Measurements from ENCODE around the gene NEK10. TPM values are rescaled to one million over a fixed set of nuclear protein-coding genes. Genes with fewer than 3 reads are reported as not detected.

The NEK10 gene
- polyA plus RNA-seq, 1 experiment = 2.5 TPM

GRCh38 chr3:27114684-27115083 lies 254.5 kb downstream of the NEK10 start:
- no peak for DNase-seq (ENCODE audit: low read depth)
- ChIA-PET CTCF (interaction anchor here (0.6 kb wide), 2 partner anchors 29 to 638 kb away, joined by 3 to 4 read pairs; no protein-coding TSS in a partner anchor), POLR2A (interaction anchor here (0.7 kb wide), 1 partner anchor 12 kb away, joined by 3 read pairs; no protein-coding TSS in a partner anchor)
- no peaks in the 10 kb centered on the region for H3K27me3 ChIP-seq (ENCODE audit: control insufficient read depth, insufficient read depth, low read length)
- H3K4me3 ChIP-seq (ENCODE audit: low read depth, low read length) = no peak overlapping the region
- TF ChIP-seq, protein P1, sequence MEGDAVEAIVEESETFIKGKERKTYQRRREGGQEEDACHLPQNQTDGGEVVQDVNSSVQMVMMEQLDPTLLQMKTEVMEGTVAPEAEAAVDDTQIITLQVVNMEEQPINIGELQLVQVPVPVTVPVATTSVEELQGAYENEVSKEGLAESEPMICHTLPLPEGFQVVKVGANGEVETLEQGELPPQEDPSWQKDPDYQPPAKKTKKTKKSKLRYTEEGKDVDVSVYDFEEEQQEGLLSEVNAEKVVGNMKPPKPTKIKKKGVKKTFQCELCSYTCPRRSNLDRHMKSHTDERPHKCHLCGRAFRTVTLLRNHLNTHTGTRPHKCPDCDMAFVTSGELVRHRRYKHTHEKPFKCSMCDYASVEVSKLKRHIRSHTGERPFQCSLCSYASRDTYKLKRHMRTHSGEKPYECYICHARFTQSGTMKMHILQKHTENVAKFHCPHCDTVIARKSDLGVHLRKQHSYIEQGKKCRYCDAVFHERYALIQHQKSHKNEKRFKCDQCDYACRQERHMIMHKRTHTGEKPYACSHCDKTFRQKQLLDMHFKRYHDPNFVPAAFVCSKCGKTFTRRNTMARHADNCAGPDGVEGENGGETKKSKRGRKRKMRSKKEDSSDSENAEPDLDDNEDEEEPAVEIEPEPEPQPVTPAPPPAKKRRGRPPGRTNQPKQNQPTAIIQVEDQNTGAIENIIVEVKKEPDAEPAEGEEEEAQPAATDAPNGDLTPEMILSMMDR (IDR thresholded peaks at IDR 0.05; ENCODE audit: insufficient read depth, low read depth, low read length) = no peak
- no peaks in the 10 kb centered on the region; the same call in none of the 2 replicates for H3K36me3 ChIP-seq (ENCODE audit: control insufficient read depth, insufficient read depth, low read length)

DNA sequence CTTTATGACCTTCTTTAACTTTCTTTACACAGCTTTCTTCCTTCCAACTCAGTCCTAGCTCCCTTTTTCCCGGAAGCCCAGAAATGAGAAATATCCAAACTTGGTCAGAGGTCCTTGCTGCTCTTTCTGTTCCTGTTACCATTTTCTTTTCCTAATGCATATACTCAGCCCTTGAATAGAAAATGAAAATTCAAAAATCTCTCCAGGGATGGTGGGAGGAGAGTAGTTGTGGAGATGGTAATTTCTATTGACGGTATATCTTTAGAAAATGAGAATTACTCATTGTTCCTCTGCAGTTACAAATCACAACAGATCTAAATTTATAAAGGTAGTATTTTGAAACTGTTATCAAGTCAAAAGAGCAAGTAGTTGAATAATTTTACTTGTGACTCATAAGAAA lies 255.1 kb downstream of the NEK10 start:
- Histone ChIP-seq H3K36me3 (ENCODE audit: control insufficient read depth, insufficient read depth, low read length) (no peaks in the 10 kb centered on the region; the same call in none of the 2 replicates), H3K4me3 (ENCODE audit: low read depth, low read length) (no peak overlapping the region), H3K27me3 (ENCODE audit: control insufficient read depth, insufficient read depth, low read length) (no peaks in the 10 kb centered on the region)
- ChIA-PET POLR2A (no interaction called here), CTCF (interaction anchor here (0.6 kb wide), 1 partner anchor 638 kb away, joined by 4 read pairs; no protein-coding TSS in a partner anchor)
- no peak for DNase-seq (ENCODE audit: low read depth)
- TF ChIP-seq, protein P1 (IDR thresholded peaks at IDR 0.05; ENCODE audit: insufficient read depth, low read depth, low read length) = no peak

DNA sequence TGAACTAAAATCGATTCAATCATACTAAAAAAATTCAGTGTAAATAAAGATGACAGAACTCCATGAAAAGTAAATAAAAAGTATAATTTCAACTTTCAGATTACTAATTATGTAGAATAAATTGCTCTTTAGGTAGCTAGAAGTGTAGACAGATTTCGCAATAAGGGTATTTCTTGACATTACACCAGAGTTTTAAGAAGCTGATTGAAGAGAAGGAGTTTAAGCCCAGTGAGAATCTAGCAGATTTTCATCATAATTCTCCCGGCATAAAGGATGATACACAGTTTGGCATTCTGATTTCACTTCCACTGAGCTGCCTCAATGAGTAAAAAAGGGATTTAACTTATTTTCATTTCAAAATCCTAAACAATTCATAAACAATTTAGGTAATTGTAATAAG lies 259.2 kb downstream of the NEK10 start:
- H3K36me3 ChIP-seq (ENCODE audit: control insufficient read depth, insufficient read depth, low read length) = no peaks in the 10 kb centered on the region; the same call in none of the 2 replicates
- CTCF ChIA-PET = interaction anchor here (0.6 kb wide), 1 partner anchor 78 kb away, joined by 3 read pairs; no protein-coding TSS in a partner anchor
- no peaks in the 10 kb centered on the region for H3K27me3 ChIP-seq (ENCODE audit: control insufficient read depth, insufficient read depth, low read length)
- no peak for DNase-seq (ENCODE audit: low read depth)
- no peak overlapping the region for H3K4me3 ChIP-seq (ENCODE audit: low read depth, low read length)
- POLR2A ChIA-PET = no interaction called here
- TF ChIP-seq, protein P1 (IDR thresholded peaks at IDR 0.05; ENCODE audit: insufficient read depth, low read depth, low read length) = no peak

GRCh38 chr3:27108322-27108721 lies 260.9 kb downstream of the NEK10 start:
- TF ChIP-seq, protein P1 (IDR thresholded peaks at IDR 0.05; ENCODE audit: insufficient read depth, low read depth, low read length) = no peak
- H3K36me3 ChIP-seq (ENCODE audit: control insufficient read depth, insufficient read depth, low read length) = no peaks in the 10 kb centered on the region; the same call in none of the 2 replicates
- no peaks in the 10 kb centered on the region for H3K27me3 ChIP-seq (ENCODE audit: control insufficient read depth, insufficient read depth, low read length)
- no peak overlapping the region for H3K4me3 ChIP-seq (ENCODE audit: low read depth, low read length)
- POLR2A ChIA-PET = no interaction called here
- CTCF ChIA-PET = interaction anchor here (1.5 kb wide), 1 partner anchor 24 kb away, joined by 3 read pairs; no protein-coding TSS in a partner anchor
- no peak for DNase-seq (ENCODE audit: low read depth)

DNA sequence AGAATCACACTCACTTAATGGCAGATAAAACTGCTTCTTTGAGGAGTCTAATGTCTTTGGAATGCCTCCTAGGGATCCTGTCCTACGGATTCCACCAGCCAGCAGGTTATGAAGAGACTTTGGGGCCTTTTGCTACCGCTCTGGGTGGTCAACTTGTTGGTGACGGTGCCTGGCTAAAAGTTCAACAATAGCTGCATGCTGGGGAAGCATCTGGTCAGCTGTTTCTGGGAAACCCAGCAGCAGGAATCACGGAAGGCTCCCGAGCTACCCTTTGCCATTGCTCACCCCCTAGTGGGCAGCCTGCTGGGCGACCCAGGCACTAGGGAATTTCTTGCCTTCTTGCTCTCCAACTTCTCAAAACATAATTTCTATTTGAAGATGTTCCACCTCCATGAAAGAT lies 263.3 kb downstream of the NEK10 start:
- DNase-seq (ENCODE audit: low read depth) = no peak
- TF ChIP-seq, protein P1 (IDR thresholded peaks at IDR 0.05; ENCODE audit: insufficient read depth, low read depth, low read length) = 0 out of 2 replicates have a peak, but pooled peaks have one; percentile 27
- Histone ChIP-seq H3K4me3 (ENCODE audit: low read depth, low read length) (no peak overlapping the region), H3K36me3 (ENCODE audit: control insufficient read depth, insufficient read depth, low read length) (no peaks in the 10 kb centered on the region; the same call in none of the 2 replicates), H3K27me3 (ENCODE audit: control insufficient read depth, insufficient read depth, low read length) (no peaks in the 10 kb centered on the region)
- CTCF ChIA-PET = interaction anchor here (1.3 kb wide), 2 partner anchors 18 to 24 kb away, joined by 3 to 4 read pairs; no protein-coding TSS in a partner anchor
- POLR2A ChIA-PET = no interaction called here
